Heart left ventricle (tissue), 16 donors: ENCODE measurements around the gene CTXND1. TPM values are rescaled to one million over a fixed set of nuclear protein-coding genes. Genes with fewer than 3 reads are reported as not detected.
A peak's percentile ranks its signal among the peaks of the same experiment; 100 is the strongest.

Experiments used
- ATAC-seq, 4 donors: fragments of 200-7000 bp; cut with Tn5 transposase; one replicate each; pipeline ENCODE4 v1.9.1; 2020 to 2022; ENCODE audit warnings: moderate library complexity in 4 of 4, mild to moderate bottlenecking in 3 of 4, moderate number of reproducible peaks in 1 of 4
- DNase-seq, 5 donors: peaks; one replicate each; pipeline ENCODE4 v3.0.0-alpha.2; 2020
- H3K27ac ChIP-seq, 12 donors: fragments of 200-600 bp; sonication (generic) in 4 of 12; one replicate each; pipeline versions ENCODE4 v1.5.0 to v1.8.0; 2016 to 2022; ENCODE audit warnings: mild to moderate bottlenecking in 2 of 12
- H3K27me3 ChIP-seq, 9 donors: fragments of 200-600 bp; sonication (generic) in 2 of 9; one replicate each; pipeline versions ENCODE4 v1.5.1 to v1.8.0; 2016 to 2022; ENCODE audit warnings: mild to moderate bottlenecking in 3 of 9
- H3K36me3 ChIP-seq, 9 donors: fragments of 200-600 bp; sonication (generic) in 2 of 9; one replicate each; pipeline versions ENCODE4 v1.5.0 to v1.8.0; 2018 to 2022; ENCODE audit warnings: mild to moderate bottlenecking in 2 of 9
- H3K4me1 ChIP-seq, 12 donors: fragments of 200-600 bp; sonication (generic) in 4 of 12; one replicate each; pipeline versions ENCODE4 v1.5.0 to v1.8.0; 2016 to 2022; ENCODE audit warnings: mild to moderate bottlenecking in 3 of 12
- H3K4me3 ChIP-seq, 12 donors: fragments of 200-600 bp; sonication (generic) in 4 of 12; one replicate each; pipeline versions ENCODE4 v1.5.0 to v1.8.0; 2017 to 2022; ENCODE audit warnings: mild to moderate bottlenecking in 9 of 12, moderate library complexity in 4 of 12
- H3K9me3 ChIP-seq, 12 donors: fragments of 200-600 bp; sonication (generic) in 4 of 12; one replicate each; pipeline versions ENCODE4 v1.5.0 to v1.8.0; 2016 to 2022; ENCODE audit warnings: mild to moderate bottlenecking in 1 of 12
- POLR2A ChIP-seq, 2 donors: fragments of 450-650 bp; IDR thresholded peaks; one replicate each; pipeline ENCODE4 v1.6.1; 2017; ENCODE audit warnings: antibody characterized with exemption in 2 of 2, mild to moderate bottlenecking in 2 of 2, moderate library complexity in 2 of 2
- WGBS, 4 donors: extraction: QIAGEN DNeasy Blood & Tissue Kit in 2 of 4; methylation state at CpG; one replicate each; pipeline versions ENCODE4 v1.1.5 to v1.1.7; 2013 to 2018; 5-methylcytosine and 5-hydroxymethylcytosine counted together
- intact Hi-C, 10 donors: fragments of 100-400 bp; cut with DNase I; formaldehyde crosslinking; loops; one replicate each; pipeline versions ENCODE4 v1.11.1 to v1.14.2; 2022
- polyA plus RNA-seq, 2 donors: library from polyadenylated mRNA; stranded (reverse); fragments of 200-250 nt; gene quantifications; one replicate each; pipeline ENCODE4 v1.2.3, GENCODE V29; 2013
- total RNA-seq, 9 donors: library from RNA; depleted of rRNA in 2 of 9; stranded (reverse); fragments of >200 nt in 2 of 9; fragmentation: NEBNext Ultra II Directional in 3 of 9; extraction: Animal tissue kit (Norgen Biotek cat#: 25700) in 3 of 9; gene quantifications; one replicate each; pipeline versions ENCODE4 v1.1.0 to v1.2.4, GENCODE V29; 2016 to 2023
- TF ChIP-seq, protein P1 (sequence below), 12 donors: fragments of 200-600 bp; sonication (generic) in 4 of 12; IDR thresholded peaks; one replicate each; pipeline versions ENCODE4 v1.5.0 to v1.8.0; 2018 to 2022; ENCODE audit warnings: antibody characterized with exemption in 12 of 12, mild to moderate bottlenecking in 5 of 12
- donor health status: ischemic (EF 13 %, LVEDD 7.1; RV severe dilation, severe dysfunction).
- donor health status: healthy with polysubstance abuse.
- donor health status: DM: no; HTN: yes; CAD: no.
- donor health status: DM: no; HTN: no; CAD: no.
- donor health status: ischemic (EF 25% LVEDD 6.9; RV normal size, moderate dysfunction).
- donor health status: ischemic (EF 25% LVEDD 5.7; RV mildly dilated, moderate dysfunction).
- donor health status: healthy.
- donor health status: DM: yes; HTN: yes; CAD: no.
- donor health status: ischemic (EF 35%, LVEDD 5.7; RV mildly dilated, moderate dysfunction).
- donor health status: nonischemic (EF 11% LVEDD 7.7; RV severe dilation, severe dysfunction).
- donor health status: DM: yes; HTN: yes; CAD: no.
- donor health status: PGD.
- donor health status: ischemic (EF 29% LVEDD 5.4; RV normal size, mild dysfunction).
- donor health status: nonischemic (EF 23%, LVEDD 6.1; RV moderate dilation, normal function).

The CTXND1 gene
- total and polyA plus RNA-seq, 11 donors = 0.14 to 9.5 (median 2.9) TPM

DNA sequence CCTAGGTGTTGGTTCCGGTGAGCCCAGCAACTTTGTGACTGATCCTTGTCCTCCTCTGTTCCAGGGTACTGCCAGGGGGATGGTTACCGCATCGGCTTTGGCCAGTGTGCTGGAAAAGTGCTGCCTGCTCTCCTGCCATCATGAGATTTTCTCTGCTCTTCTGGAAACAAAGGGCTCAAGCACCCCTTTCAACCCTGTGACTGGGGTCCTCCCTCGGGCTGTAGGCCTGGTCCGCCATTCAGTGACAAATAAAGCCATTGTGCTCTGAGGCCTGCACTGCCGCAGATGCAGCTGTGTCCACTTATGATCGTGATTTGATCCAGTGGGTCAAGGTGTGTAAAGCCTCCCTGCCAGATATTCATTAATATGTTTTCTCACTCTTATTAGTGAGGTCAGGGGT is 65.9 kb downstream of the CTXND1 start:
- DNase-seq = no peak
- H3K9me3 ChIP-seq = no peaks in the 10 kb centered on the region
- 94 to 97% (median 95%) methylated on average over 5 to 7 of the region's 7 CpGs for WGBS, 4 donors
- peaks cover 0 to 13% (median 7%) of the 10 kb centered on the region in 12 donors for H3K4me1 ChIP-seq
- no peak overlapping the region for H3K27ac ChIP-seq
- no peak for ATAC-seq
- no peaks in the 10 kb centered on the region for H3K27me3 ChIP-seq
- H3K36me3 ChIP-seq = peaks cover 0 to 40% (median 14%) of the 10 kb centered on the region in 9 donors
- TF ChIP-seq, protein P1, sequence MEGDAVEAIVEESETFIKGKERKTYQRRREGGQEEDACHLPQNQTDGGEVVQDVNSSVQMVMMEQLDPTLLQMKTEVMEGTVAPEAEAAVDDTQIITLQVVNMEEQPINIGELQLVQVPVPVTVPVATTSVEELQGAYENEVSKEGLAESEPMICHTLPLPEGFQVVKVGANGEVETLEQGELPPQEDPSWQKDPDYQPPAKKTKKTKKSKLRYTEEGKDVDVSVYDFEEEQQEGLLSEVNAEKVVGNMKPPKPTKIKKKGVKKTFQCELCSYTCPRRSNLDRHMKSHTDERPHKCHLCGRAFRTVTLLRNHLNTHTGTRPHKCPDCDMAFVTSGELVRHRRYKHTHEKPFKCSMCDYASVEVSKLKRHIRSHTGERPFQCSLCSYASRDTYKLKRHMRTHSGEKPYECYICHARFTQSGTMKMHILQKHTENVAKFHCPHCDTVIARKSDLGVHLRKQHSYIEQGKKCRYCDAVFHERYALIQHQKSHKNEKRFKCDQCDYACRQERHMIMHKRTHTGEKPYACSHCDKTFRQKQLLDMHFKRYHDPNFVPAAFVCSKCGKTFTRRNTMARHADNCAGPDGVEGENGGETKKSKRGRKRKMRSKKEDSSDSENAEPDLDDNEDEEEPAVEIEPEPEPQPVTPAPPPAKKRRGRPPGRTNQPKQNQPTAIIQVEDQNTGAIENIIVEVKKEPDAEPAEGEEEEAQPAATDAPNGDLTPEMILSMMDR (IDR thresholded peaks at IDR 0.05) = no peak
- no peak for TF ChIP-seq POLR2A (IDR thresholded peaks at IDR 0.05)
- intact Hi-C loops = no loop called here
- H3K4me3 ChIP-seq = no peak overlapping the region

DNA sequence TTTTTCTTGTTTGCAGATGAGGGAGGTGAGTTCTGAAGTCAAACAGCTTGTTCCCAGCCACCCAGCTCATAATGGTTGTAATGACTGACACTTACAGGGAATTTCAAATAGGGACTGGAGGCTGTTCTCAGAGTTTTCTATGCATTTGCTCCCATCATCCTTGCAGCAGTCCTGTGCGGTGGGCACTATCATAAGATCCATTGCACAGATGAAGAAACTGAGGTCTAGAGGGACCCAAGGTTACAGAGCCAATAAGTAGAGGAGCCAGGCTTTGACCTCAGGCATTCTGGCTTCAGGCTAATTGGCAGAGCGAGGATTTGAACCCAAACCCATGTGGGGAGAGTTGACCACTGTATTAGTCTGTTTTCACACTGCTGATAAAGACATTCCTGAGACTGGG is 66.9 kb downstream of the CTXND1 start:
- DNase-seq (no peak), ATAC-seq (no peak)
- Histone ChIP-seq H3K9me3 (no peaks in the 10 kb centered on the region), H3K27ac (no peak overlapping the region), H3K27me3 (no peaks in the 10 kb centered on the region), H3K4me1 (peaks cover 0 to 13% (median 7%) of the 10 kb centered on the region in 12 donors), H3K36me3 (peaks cover 0 to 49% (median 15%) of the 10 kb centered on the region in 9 donors), H3K4me3 (no peak overlapping the region)
- 95 to 96% (median 96%) methylated on average over 2 of the region's 2 CpGs for WGBS, 4 donors
- TF ChIP-seq, protein P1 (IDR thresholded peaks at IDR 0.05) = no peak
- TF ChIP-seq POLR2A (IDR thresholded peaks at IDR 0.05) = no peak
- intact Hi-C loops = no loop called here

DNA sequence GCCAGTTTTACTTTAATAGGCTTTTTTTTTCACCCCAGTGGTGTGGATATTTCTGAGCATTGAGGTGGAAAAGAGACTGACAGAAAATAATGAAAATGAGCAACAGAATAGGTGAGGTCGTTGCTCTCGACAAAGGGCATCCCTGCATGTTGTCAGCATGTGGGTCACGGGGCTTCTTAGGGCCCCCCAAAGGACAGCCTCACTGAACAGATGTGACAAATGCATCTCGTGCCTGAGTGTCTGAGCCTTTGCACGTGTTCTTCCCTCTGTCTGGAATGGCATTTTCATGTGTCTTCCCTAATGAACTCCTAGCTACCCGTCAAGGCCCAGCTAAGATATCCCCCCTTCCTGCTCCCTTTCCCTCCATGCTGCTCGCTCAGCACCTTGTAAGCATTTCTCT is 67.5 kb downstream of the CTXND1 start:
- 83 to 94% (median 88%) methylated on average over 7 of the region's 7 CpGs for WGBS, 4 donors
- H3K4me3 ChIP-seq = no peak overlapping the region
- no peak for TF ChIP-seq POLR2A (IDR thresholded peaks at IDR 0.05)
- TF ChIP-seq, protein P1 (IDR thresholded peaks at IDR 0.05) = no peak
- ATAC-seq = no peak
- H3K27ac ChIP-seq = no peak overlapping the region
- H3K36me3 ChIP-seq = peaks cover 0 to 51% (median 15%) of the 10 kb centered on the region in 9 donors
- intact Hi-C loops = no loop called here
- H3K27me3 ChIP-seq = no peaks in the 10 kb centered on the region
- DNase-seq = no peak
- no peaks in the 10 kb centered on the region for H3K9me3 ChIP-seq
- H3K4me1 ChIP-seq = peaks cover 0 to 13% (median 7%) of the 10 kb centered on the region in 12 donors

DNA sequence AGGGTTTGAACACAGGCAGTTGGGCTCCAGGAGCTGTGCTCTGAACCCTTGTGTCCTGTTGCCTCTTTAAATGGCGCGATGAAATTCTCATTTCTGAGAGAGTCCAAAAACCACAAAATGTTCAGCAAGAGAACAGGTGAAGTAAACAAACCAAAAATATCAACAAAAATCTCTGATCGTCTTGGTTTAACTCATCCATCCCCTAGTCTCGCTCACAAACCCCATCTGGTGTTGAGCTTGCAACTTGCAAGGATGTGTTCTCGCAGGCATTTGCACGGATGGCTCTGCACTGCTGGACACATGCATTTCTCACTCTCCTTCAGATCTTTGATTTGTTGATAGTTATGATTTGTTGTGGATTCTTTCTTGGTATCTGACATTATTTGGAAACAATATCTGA is 68.1 kb downstream of the CTXND1 start:
- Histone ChIP-seq H3K4me3 (no peak overlapping the region), H3K4me1 (peaks cover 0 to 13% (median 7%) of the 10 kb centered on the region in 12 donors), H3K27ac (no peak overlapping the region), H3K36me3 (peaks cover 0 to 51% (median 15%) of the 10 kb centered on the region in 9 donors), H3K9me3 (no peaks in the 10 kb centered on the region), H3K27me3 (no peaks in the 10 kb centered on the region)
- intact Hi-C loops = no loop called here
- no peak for TF ChIP-seq POLR2A (IDR thresholded peaks at IDR 0.05)
- TF ChIP-seq, protein P1 (IDR thresholded peaks at IDR 0.05) = peak in 1 of 12 donors; percentile 6
- 84 to 88% (median 85%) methylated on average over 6 of the region's 6 CpGs for WGBS, 4 donors
- ATAC-seq (no peak), DNase-seq (no peak)
